HUES6 (cell line): ENCODE results near the gene XRN1.

Source experiments
- H3K27ac ChIP-seq: 2 replicates; pipeline ENCODE4 v1.7.0; 2013; ENCODE audit warnings: low read depth, mild to moderate bottlenecking, low read length, inconsistent platforms
- H3K27me3 ChIP-seq: 2 replicates; pipeline ENCODE4 v1.6.1; 2013; ENCODE audit warnings: low read length; ENCODE audit not compliant: control insufficient read depth, insufficient read depth
- H3K36me3 ChIP-seq: 2 replicates; pipeline ENCODE4 v1.6.1; 2013; ENCODE audit warnings: low read length; ENCODE audit not compliant: control insufficient read depth, insufficient read depth
- H3K4me1 ChIP-seq: 2 replicates; pipeline ENCODE4 v1.6.1; 2013; ENCODE audit warnings: low read length; ENCODE audit not compliant: control insufficient read depth, insufficient read depth
- H3K4me3 ChIP-seq: 2 replicates; pipeline ENCODE4 v1.5.1; 2013; ENCODE audit warnings: low read depth, low read length
- H3K9ac ChIP-seq: one replicate; pipeline ENCODE4 v1.6.1; 2013; ENCODE audit warnings: mild to moderate bottlenecking, low read length
- H3K9me3 ChIP-seq: 2 replicates; pipeline ENCODE4 v1.6.1; 2013; ENCODE audit warnings: low read depth, low read length; ENCODE audit not compliant: control insufficient read depth, insufficient read depth

Gene XRN1

DNA sequence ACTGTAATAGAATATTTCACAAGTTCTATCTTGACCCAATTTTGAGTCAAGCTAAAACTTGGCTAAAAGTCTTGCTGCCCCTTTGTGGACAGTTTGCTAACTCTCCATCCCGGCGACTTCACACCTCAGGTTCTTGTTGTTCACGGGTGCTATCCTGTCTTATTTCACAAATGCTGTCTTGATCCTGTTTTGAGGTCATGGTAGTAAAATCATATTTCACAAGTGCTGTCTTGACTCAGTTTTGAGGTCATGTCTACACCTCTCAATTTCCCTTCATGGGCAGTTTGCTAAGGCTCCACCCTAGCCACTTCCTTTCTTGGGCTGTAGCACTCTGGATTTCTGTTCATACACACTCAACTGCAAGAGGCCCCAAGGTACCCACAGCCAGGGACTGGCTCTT is 177.4 kb downstream of the XRN1 start:
- no peaks in the 10 kb centered on the region for H3K36me3 ChIP-seq
- H3K9me3 ChIP-seq = no peaks in the 10 kb centered on the region
- H3K27ac ChIP-seq = no peak overlapping the region
- no peak overlapping the region for H3K4me3 ChIP-seq
- H3K9ac ChIP-seq = no peak overlapping the region
- no peaks in the 10 kb centered on the region for H3K27me3 ChIP-seq
- H3K4me1 ChIP-seq = no peaks in the 10 kb centered on the region

DNA sequence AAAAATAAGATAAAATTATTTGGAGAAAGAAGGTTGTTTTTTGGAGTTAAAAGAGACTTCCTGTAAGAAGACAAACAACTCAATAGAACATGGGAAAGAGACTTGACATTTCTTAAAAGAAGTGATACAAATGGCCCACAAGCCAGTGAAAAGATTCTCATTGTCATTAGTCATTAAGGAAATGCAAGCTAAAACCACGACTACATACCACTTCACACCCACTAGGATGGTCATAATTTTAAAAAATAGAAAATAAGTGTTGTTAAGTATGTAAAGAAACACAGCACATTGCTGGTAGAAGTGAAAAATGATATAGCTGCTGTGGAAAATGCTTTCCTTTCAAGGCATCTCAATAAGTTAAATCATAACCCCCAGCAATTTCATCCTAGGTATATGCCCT is 178.1 kb downstream of the XRN1 start:
- H3K9me3 ChIP-seq = no peaks in the 10 kb centered on the region
- H3K4me1 ChIP-seq = no peaks in the 10 kb centered on the region
- H3K27me3 ChIP-seq = no peaks in the 10 kb centered on the region
- H3K27ac ChIP-seq = no peak overlapping the region
- H3K4me3 ChIP-seq = no peak overlapping the region
- H3K9ac ChIP-seq = no peak overlapping the region
- no peaks in the 10 kb centered on the region for H3K36me3 ChIP-seq

DNA sequence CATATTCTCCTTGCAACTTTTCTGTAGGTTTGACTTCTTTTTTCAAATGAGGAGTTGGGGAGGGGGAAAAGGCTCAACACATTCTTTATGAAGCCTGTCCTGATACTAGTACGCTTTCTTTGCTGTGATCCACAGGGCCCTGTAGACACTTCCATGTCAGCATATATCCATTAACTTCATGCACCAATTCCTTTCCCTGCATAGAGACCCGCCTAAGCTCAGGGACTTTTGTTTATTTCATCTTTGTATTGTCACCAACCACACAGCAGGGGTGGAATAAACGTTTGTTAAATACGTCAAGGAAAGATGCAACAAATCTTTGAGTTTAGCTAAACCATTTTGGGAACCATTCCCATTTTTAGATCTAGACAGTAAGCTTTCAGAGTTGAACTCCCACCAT is 179.4 kb downstream of the XRN1 start:
- Histone ChIP-seq H3K4me1 (no peaks in the 10 kb centered on the region), H3K27ac (no peak overlapping the region), H3K9ac (no peak overlapping the region), H3K27me3 (no peaks in the 10 kb centered on the region), H3K36me3 (no peaks in the 10 kb centered on the region), H3K9me3 (no peaks in the 10 kb centered on the region), H3K4me3 (no peak overlapping the region)

DNA sequence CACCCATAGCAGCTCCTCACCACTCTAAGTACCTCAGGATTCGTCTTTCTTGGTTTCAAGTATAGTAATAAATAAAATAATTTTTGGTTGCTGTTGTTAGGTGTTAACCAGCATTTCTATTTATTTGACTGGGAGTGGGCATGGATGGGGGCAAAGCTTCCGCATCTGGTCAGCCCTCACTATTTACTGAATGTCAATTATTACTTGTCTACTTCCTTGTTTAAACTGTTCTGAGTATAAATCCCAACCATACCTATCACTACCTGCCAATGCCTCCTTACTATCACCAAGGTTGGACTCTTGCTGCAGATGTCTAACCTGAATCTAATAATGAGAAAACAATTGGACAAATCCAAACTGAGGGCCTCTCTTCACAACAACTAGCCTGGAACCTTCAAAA is 180.6 kb downstream of the XRN1 start:
- no peak overlapping the region for H3K27ac ChIP-seq
- no peaks in the 10 kb centered on the region for H3K36me3 ChIP-seq
- H3K9ac ChIP-seq = no peak overlapping the region
- no peaks in the 10 kb centered on the region for H3K9me3 ChIP-seq
- no peak overlapping the region for H3K4me3 ChIP-seq
- H3K4me1 ChIP-seq = no peaks in the 10 kb centered on the region
- H3K27me3 ChIP-seq = no peaks in the 10 kb centered on the region

DNA sequence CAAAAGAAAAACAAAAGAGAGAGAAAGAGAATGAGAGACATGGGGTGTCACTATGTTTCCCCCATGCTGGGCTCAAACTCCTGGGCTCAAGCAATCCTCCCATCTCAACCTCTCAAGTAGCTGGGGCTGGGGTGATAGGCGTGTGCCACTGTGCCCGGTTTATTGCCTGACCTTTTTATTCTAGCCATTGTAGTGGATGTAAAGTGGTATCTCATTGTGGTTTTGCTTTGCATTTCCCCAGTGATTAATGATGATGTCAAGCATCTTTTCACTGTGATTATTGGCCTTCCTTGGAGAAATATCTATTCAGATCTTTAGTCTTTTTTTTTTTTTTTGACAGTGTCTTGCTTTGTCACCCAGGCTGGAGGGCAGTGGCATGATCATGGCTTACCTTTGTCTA is 184.7 kb downstream of the XRN1 start:
- Histone ChIP-seq H3K9me3 (no peaks in the 10 kb centered on the region), H3K27ac (no peak overlapping the region), H3K4me1 (no peaks in the 10 kb centered on the region), H3K27me3 (no peaks in the 10 kb centered on the region), H3K4me3 (no peak overlapping the region), H3K9ac (no peak overlapping the region), H3K36me3 (no peaks in the 10 kb centered on the region)

DNA sequence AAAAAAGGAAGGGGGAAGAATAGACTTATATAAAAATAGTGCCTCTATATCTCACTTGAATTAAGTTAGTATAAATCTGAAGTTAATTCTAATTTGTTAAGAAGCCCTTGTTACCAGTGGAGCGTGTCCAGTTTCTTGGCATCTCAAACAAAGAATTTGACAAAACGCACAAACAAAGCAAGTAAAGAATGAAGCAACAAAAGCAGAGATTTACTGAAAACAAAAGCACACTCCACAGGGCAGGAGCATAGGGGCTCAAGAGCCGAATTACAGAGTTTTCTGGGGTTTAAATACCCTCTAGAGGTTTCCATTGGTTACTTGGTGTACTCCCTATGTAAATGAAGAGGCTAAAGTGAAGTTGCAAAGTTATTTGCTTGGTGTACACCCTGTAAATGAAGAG is 188.5 kb downstream of the XRN1 start:
- Histone ChIP-seq H3K9me3 (peaks cover 7% of the 10 kb centered on the region; the same call in 1 of the 2 replicates), H3K4me3 (no peak overlapping the region), H3K9ac (no peak overlapping the region), H3K4me1 (no peaks in the 10 kb centered on the region), H3K27me3 (no peaks in the 10 kb centered on the region), H3K27ac (no peak overlapping the region), H3K36me3 (no peaks in the 10 kb centered on the region)

DNA sequence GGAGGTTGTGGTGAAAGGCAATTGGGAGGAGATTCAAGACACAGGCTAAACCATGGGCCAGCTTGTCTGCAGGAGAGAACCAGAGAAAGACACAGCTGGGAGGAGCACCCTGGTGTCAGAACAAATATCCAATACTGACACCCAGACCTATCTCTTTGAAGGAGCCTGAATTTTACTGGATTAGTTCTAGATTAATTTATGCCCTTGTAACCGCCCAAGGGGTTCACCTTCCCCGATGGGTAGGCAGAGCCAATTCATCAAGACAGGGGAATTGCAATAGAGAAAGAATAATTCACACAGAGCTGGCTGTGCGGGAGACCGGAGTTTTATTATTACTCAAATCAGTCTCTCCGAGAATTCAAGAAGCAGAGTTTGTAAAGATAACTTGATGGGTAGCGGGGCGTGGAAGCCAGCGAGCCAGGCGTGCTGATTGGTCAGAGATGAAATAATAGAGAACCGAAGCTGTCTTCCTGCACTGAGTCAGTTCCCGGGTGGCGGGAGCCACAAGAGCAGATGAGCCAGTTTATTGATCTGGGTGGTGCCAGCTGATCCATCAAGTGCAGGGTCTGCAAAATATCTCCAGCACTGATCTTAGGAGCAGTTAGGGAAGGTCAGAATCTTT is 191.0 kb downstream of the XRN1 start:
- Histone ChIP-seq H3K27me3 (no peaks in the 10 kb centered on the region), H3K9me3 (peaks cover 7% of the 10 kb centered on the region; the same call in 1 of the 2 replicates), H3K4me1 (0 out of 2 replicates have a peak, but pooled peaks cover 2% of the 10 kb centered on the region), H3K4me3 (no peak overlapping the region), H3K36me3 (no peaks in the 10 kb centered on the region), H3K9ac (no peak overlapping the region), H3K27ac (no peak overlapping the region)
